Measurements from ENCODE around the gene ARPP19.

GRCh38 chr15:52514482-52514881 is 54.3 kb downstream of the ARPP19 start:
- no peak for TF ChIP-seq POLR2A (IDR thresholded peaks at IDR 0.05; ENCODE audit: low read depth, low read length)
- no peak for TF ChIP-seq TAF1 (IDR thresholded peaks at IDR 0.05; ENCODE audit: low read depth, low read length)
- no peak for TF ChIP-seq POLR2AphosphoS5 (IDR thresholded peaks at IDR 0.05; ENCODE audit: low read depth, low read length)
- TF ChIP-seq SPI1 (IDR thresholded peaks at IDR 0.05; ENCODE audit: low read depth, low read length): no peak
